HepG2 (cell line): ENCODE results near the gene SPA17. TPM values are rescaled to one million over a fixed set of nuclear protein-coding genes. Genes with fewer than 3 reads are reported as not detected.
A peak's percentile ranks its signal among the peaks of the same experiment; 100 is the strongest.

Source experiments
- CREM ChIP-seq, 2 experiments: sonication (generic) in 1 of 2; formaldehyde crosslinking in 1 of 2; IDR thresholded peaks; 2 replicates each; pipeline versions ENCODE4 v1.4.0 to v1.6.1; 2016 to 2020; ENCODE audit warnings: antibody characterized with exemption in 1 of 2, mild to moderate bottlenecking in 1 of 2, missing genetic modification reagents in 1 of 2
- HOXA3 ChIP-seq: sonication (generic); formaldehyde crosslinking; IDR thresholded peaks from 2 replicates; pipeline ENCODE4 v1.5.0; 2020; ENCODE audit warnings: missing genetic modification reagents
- PAX8 ChIP-seq: sonication (generic); formaldehyde crosslinking; IDR thresholded peaks from 2 replicates; pipeline ENCODE4 v1.8.0; 2022; ENCODE audit warnings: mild to moderate bottlenecking, missing genetic modification reagents, borderline replicate concordance
- TCF12 ChIP-seq, 2 experiments: fragments of 450-650 bp in 1 of 2; sonication (generic) in 1 of 2; formaldehyde crosslinking in 1 of 2; IDR thresholded peaks; 2 replicates each; pipeline versions ENCODE4 v1.6.1 to v1.8.0; 2017 to 2022; ENCODE audit warnings: antibody characterized with exemption in 1 of 2, mild to moderate bottlenecking in 1 of 2, missing genetic modification reagents in 1 of 2, moderate library complexity in 1 of 2
- YEATS4 ChIP-seq: sonication (generic); formaldehyde crosslinking; IDR thresholded peaks from 2 replicates; pipeline ENCODE4 v1.4.0; 2020; ENCODE audit warnings: missing genetic modification reagents, borderline replicate concordance
- ZMAT3 ChIP-seq: sonication (generic); formaldehyde crosslinking; conservative IDR thresholded peaks from 2 replicates; pipeline ENCODE4 v1.7.0; 2021; ENCODE audit warnings: missing genetic modification reagents
- ZNF563 ChIP-seq: sonication (generic); formaldehyde crosslinking; IDR thresholded peaks from 2 replicates; pipeline ENCODE4 v1.8.0; 2022; ENCODE audit warnings: mild to moderate bottlenecking, moderate library complexity, missing genetic modification reagents
- ZNF572 ChIP-seq: sonication (generic); formaldehyde crosslinking; IDR thresholded peaks from 2 replicates; pipeline ENCODE4 v1.5.1; 2020; ENCODE audit warnings: mild to moderate bottlenecking, missing genetic modification reagents
- ZNF577 ChIP-seq: sonication (generic); formaldehyde crosslinking; IDR thresholded peaks from 2 replicates; pipeline ENCODE4 v1.4.0; 2020; ENCODE audit warnings: mild to moderate bottlenecking, low read depth, missing genetic modification reagents, borderline replicate concordance
- ZNF749 ChIP-seq: sonication (generic); formaldehyde crosslinking; IDR thresholded peaks from 2 replicates; pipeline ENCODE4 v1.8.0; 2022; ENCODE audit warnings: mild to moderate bottlenecking, missing genetic modification reagents, moderate library complexity, borderline replicate concordance
- ZNF816 ChIP-seq: sonication (generic); formaldehyde crosslinking; IDR thresholded peaks from 2 replicates; pipeline ENCODE4 v1.8.0; 2022; ENCODE audit warnings: missing genetic modification reagents, mild to moderate bottlenecking, borderline replicate concordance
- polyA plus RNA-seq, 8 experiments: library from polyadenylated mRNA; depleted of rRNA in 3 of 8; stranded (reverse) in 7 of 8; unstranded in 1 of 8; fragments of >200 nt; fragmentation: Illumina TruSeq in 4 of 8; extraction: Trizol in 4 of 8; gene quantifications; 2 replicates each; pipeline versions ENCODE4 v1.2.1 to v1.2.3, GENCODE V29; 2011 to 2016; ENCODE audit warnings: low read depth in 4 of 8, missing spikeins in 1 of 8, mixed read lengths in 1 of 8; ENCODE audit not compliant: insufficient read depth in 1 of 8
- total RNA-seq, 5 experiments: library from RNA; depleted of rRNA; stranded (reverse); fragments of >200 nt; fragmentation: Illumina TruSeq; extraction: Trizol; gene quantifications; 2 replicates each; pipeline ENCODE4 v1.2.3, GENCODE V29; 2016; ENCODE audit warnings: low read depth in 1 of 5
- TF ChIP-seq, protein P1 (sequence below): sonication (generic); formaldehyde crosslinking; conservative IDR thresholded peaks from 2 replicates; pipeline ENCODE4 v1.8.0; 2022; ENCODE audit warnings: mild to moderate bottlenecking, moderate library complexity, missing genetic modification reagents
- TF ChIP-seq, protein P2 (sequence below): IDR thresholded peaks from 2 replicates; pipeline ENCODE4 v1.6.1; 2016; ENCODE audit warnings: low read depth, missing genetic modification reagents, missing compliant biosample characterization
- TF ChIP-seq, protein P3 (sequence below): sonication (generic); formaldehyde crosslinking; IDR thresholded peaks from 2 replicates; pipeline ENCODE4 v1.4.0; 2020; ENCODE audit warnings: missing genetic modification reagents, borderline replicate concordance

Gene SPA17
- total and polyA plus RNA-seq, 2 of the 13 experiments (the other 11 are each of a cell fraction or from before 2014, with no cell fraction given) = 4.4 to 8.4 TPM

DNA sequence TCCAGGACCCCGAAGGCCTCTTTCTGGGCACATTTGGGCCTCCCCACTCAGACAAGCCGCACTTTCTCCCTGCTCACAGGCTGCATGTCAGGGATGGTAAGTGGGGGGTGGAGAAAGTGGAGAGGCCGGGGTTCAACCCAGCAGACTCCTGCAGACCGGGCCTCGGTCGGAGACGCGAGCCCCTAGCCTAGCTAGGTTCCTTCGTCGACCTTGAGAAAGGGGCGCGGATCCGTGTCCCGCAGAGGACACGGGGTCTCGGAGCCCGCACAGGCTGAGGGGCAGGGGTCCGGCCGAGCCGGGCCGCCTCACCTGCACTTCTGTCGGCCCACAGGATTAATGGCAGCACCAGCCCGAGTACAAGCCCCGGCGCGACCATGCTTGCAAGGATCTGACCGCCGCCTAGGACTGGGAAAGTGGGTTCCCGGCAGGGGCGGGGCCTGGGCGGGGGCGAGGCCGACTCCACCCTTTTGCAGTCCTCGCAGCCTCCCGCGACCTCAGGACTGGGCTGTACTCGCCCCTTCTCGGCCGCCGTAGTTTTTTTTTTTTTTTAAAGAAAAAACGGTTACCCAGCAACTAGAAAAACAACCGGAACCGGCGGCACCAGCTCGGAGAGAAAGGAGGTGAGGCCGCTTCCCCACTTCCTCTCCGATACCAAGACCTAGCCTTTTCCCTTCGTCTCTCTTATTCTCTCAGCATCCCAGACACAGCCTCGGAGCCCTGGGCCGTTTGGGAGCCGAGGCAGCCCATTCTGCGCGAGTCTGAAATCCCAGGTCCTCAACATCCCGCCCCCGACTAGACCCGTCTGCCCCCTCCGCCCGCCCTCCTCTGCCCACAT is at the start of gene SPA17, which contains the start of gene SIAE (continued):
- TF ChIP-seq CREM (IDR thresholded peaks at IDR 0.05) (0 out of 2 replicates have a peak, but pooled peaks have one; percentile 14), CREM (CRISPR knock-in tag; IDR thresholded peaks at IDR 0.05) (no peak), ZNF816 (CRISPR knock-in tag) (no peak), HOXA3 (CRISPR knock-in tag) (no peak), PAX8 (CRISPR knock-in tag) (no peak; the same call in 1 of the 2 replicates), YEATS4 (CRISPR knock-in tag) (0 out of 2 replicates have a peak, but pooled peaks have one; percentile 41), ZNF749 (CRISPR knock-in tag) (peak; percentile 89), ZNF577 (CRISPR knock-in tag) (no peak; the same call in 1 of the 2 replicates), ZMAT3 (CRISPR knock-in tag) (no peak), ZNF572 (CRISPR knock-in tag) (peak; percentile 68; the same call in 1 of the 2 replicates), ZNF563 (CRISPR knock-in tag) (no peak), TCF12 (IDR thresholded peaks at IDR 0.05) (no peak), TCF12 (CRISPR knock-in tag; IDR thresholded peaks at IDR 0.05) (no peak)
- TF ChIP-seq, protein P1, sequence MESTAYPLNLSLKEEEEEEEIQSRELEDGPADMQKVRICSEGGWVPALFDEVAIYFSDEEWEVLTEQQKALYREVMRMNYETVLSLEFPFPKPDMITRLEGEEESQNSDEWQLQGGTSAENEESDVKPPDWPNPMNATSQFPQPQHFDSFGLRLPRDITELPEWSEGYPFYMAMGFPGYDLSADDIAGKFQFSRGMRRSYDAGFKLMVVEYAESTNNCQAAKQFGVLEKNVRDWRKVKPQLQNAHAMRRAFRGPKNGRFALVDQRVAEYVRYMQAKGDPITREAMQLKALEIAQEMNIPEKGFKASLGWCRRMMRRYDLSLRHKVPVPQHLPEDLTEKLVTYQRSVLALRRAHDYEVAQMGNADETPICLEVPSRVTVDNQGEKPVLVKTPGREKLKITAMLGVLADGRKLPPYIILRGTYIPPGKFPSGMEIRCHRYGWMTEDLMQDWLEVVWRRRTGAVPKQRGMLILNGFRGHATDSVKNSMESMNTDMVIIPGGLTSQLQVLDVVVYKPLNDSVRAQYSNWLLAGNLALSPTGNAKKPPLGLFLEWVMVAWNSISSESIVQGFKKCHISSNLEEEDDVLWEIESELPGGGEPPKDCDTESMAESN (CRISPR knock-in tag) = no peak
- TF ChIP-seq, protein P2, sequence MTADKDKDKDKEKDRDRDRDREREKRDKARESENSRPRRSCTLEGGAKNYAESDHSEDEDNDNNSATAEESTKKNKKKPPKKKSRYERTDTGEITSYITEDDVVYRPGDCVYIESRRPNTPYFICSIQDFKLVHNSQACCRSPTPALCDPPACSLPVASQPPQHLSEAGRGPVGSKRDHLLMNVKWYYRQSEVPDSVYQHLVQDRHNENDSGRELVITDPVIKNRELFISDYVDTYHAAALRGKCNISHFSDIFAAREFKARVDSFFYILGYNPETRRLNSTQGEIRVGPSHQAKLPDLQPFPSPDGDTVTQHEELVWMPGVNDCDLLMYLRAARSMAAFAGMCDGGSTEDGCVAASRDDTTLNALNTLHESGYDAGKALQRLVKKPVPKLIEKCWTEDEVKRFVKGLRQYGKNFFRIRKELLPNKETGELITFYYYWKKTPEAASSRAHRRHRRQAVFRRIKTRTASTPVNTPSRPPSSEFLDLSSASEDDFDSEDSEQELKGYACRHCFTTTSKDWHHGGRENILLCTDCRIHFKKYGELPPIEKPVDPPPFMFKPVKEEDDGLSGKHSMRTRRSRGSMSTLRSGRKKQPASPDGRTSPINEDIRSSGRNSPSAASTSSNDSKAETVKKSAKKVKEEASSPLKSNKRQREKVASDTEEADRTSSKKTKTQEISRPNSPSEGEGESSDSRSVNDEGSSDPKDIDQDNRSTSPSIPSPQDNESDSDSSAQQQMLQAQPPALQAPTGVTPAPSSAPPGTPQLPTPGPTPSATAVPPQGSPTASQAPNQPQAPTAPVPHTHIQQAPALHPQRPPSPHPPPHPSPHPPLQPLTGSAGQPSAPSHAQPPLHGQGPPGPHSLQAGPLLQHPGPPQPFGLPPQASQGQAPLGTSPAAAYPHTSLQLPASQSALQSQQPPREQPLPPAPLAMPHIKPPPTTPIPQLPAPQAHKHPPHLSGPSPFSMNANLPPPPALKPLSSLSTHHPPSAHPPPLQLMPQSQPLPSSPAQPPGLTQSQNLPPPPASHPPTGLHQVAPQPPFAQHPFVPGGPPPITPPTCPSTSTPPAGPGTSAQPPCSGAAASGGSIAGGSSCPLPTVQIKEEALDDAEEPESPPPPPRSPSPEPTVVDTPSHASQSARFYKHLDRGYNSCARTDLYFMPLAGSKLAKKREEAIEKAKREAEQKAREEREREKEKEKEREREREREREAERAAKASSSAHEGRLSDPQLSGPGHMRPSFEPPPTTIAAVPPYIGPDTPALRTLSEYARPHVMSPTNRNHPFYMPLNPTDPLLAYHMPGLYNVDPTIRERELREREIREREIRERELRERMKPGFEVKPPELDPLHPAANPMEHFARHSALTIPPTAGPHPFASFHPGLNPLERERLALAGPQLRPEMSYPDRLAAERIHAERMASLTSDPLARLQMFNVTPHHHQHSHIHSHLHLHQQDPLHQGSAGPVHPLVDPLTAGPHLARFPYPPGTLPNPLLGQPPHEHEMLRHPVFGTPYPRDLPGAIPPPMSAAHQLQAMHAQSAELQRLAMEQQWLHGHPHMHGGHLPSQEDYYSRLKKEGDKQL (CRISPR knock-in tag) = 0 out of 2 replicates have a peak, but pooled peaks have one; percentile 18
- TF ChIP-seq, protein P3, sequence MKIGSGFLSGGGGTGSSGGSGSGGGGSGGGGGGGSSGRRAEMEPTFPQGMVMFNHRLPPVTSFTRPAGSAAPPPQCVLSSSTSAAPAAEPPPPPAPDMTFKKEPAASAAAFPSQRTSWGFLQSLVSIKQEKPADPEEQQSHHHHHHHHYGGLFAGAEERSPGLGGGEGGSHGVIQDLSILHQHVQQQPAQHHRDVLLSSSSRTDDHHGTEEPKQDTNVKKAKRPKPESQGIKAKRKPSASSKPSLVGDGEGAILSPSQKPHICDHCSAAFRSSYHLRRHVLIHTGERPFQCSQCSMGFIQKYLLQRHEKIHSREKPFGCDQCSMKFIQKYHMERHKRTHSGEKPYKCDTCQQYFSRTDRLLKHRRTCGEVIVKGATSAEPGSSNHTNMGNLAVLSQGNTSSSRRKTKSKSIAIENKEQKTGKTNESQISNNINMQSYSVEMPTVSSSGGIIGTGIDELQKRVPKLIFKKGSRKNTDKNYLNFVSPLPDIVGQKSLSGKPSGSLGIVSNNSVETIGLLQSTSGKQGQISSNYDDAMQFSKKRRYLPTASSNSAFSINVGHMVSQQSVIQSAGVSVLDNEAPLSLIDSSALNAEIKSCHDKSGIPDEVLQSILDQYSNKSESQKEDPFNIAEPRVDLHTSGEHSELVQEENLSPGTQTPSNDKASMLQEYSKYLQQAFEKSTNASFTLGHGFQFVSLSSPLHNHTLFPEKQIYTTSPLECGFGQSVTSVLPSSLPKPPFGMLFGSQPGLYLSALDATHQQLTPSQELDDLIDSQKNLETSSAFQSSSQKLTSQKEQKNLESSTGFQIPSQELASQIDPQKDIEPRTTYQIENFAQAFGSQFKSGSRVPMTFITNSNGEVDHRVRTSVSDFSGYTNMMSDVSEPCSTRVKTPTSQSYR (CRISPR knock-in tag) = peak; percentile 37; the same call in 1 of the 2 replicates
